ENCODE data around the gene TMC8. TPM values are rescaled to one million over a fixed set of nuclear protein-coding genes. Genes with fewer than 3 reads are reported as not detected.

Gene TMC8
- total and polyA plus RNA-seq, 2 donors: 28.6 to 196 TPM

- no peaks in the 10 kb centered on the region for H3K27me3 ChIP-seq (ENCODE audit: control insufficient read depth in 2 of 2, insufficient read depth in 1 of 2, low read length in 1 of 2)
- H3K27ac ChIP-seq (ENCODE audit: low read depth in 1 of 2, low read length in 1 of 2): no peak overlapping the region
- no peaks in the 10 kb centered on the region for H3K9me3 ChIP-seq (ENCODE audit: control insufficient read depth in 2 of 2, insufficient read depth in 1 of 2, low read length in 1 of 2)
- 97% methylated on average over 6 of the region's 6 CpGs for WGBS
- no peak overlapping the region for H3K4me3 ChIP-seq (ENCODE audit: low read length in 2 of 2)
- DNase-seq (ENCODE audit: low read depth in 6 of 9, low spot score in 9 of 9): no peak
- no peaks in the 10 kb centered on the region for H3K4me1 ChIP-seq (ENCODE audit: control insufficient read depth in 2 of 2, insufficient read depth in 2 of 2, low read length in 2 of 2)
- H3K36me3 ChIP-seq (ENCODE audit: control insufficient read depth in 2 of 2, insufficient read depth in 2 of 2, low read length in 1 of 2): peaks cover 84 to 100% of the 10 kb centered on the region in 2 donors
These were observed 37.7 kb upstream of the TMC8 start for GRCh38 chr17:78092794-78093324.

- Histone ChIP-seq H3K4me3 (ENCODE audit: low read length in 2 of 2) (no peak overlapping the region), H3K9me3 (ENCODE audit: control insufficient read depth in 2 of 2, insufficient read depth in 1 of 2, low read length in 1 of 2) (peaks cover 0 to 7% of the 10 kb centered on the region in 2 donors), H3K36me3 (ENCODE audit: control insufficient read depth in 2 of 2, insufficient read depth in 2 of 2, low read length in 1 of 2) (peaks cover 93 to 100% of the 10 kb centered on the region in 2 donors), H3K4me1 (ENCODE audit: control insufficient read depth in 2 of 2, insufficient read depth in 2 of 2, low read length in 2 of 2) (no peaks in the 10 kb centered on the region), H3K27ac (ENCODE audit: low read depth in 1 of 2, low read length in 1 of 2) (no peak overlapping the region), H3K27me3 (ENCODE audit: control insufficient read depth in 2 of 2, insufficient read depth in 1 of 2, low read length in 1 of 2) (no peaks in the 10 kb centered on the region)
- no peak for DNase-seq (ENCODE audit: low read depth in 6 of 9, low spot score in 9 of 9)
- WGBS: 98% methylated on average over 6 of the region's 6 CpGs
These were observed 35.5 kb upstream of the TMC8 start for GRCh38 chr17:78095035-78095434.

DNA sequence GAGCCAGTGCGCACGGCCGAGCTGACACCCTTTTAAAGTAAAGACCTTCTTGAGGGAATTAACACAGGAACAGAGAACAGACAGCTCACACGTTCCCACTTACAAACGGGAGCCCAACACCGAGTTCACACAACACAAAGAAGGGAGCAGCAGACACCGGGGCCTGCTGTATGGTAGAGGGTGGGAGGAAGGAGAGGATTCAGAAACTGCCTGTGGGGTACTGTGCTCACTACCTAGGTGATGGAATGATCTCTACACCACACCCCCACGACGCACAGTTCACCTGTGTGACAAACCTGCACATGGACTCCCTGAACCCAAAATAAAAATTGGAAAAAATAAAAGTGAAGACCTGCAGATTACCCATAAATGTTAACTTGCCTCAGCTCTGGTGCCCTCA is 34.5 kb upstream of the TMC8 start:
- Histone ChIP-seq H3K9me3 (ENCODE audit: control insufficient read depth in 2 of 2, insufficient read depth in 1 of 2, low read length in 1 of 2) (peaks cover 0 to 7% of the 10 kb centered on the region in 2 donors), H3K36me3 (ENCODE audit: control insufficient read depth in 2 of 2, insufficient read depth in 2 of 2, low read length in 1 of 2) (peaks cover 93 to 98% of the 10 kb centered on the region in 2 donors), H3K4me3 (ENCODE audit: low read length in 2 of 2) (no peak overlapping the region), H3K27ac (ENCODE audit: low read depth in 1 of 2, low read length in 1 of 2) (no peak overlapping the region), H3K4me1 (ENCODE audit: control insufficient read depth in 2 of 2, insufficient read depth in 2 of 2, low read length in 2 of 2) (no peaks in the 10 kb centered on the region), H3K27me3 (ENCODE audit: control insufficient read depth in 2 of 2, insufficient read depth in 1 of 2, low read length in 1 of 2) (no peaks in the 10 kb centered on the region)
- DNase-seq (ENCODE audit: low read depth in 6 of 9, low spot score in 9 of 9): no peak
- WGBS: 98% methylated on average over 9 of the region's 9 CpGs

DNA sequence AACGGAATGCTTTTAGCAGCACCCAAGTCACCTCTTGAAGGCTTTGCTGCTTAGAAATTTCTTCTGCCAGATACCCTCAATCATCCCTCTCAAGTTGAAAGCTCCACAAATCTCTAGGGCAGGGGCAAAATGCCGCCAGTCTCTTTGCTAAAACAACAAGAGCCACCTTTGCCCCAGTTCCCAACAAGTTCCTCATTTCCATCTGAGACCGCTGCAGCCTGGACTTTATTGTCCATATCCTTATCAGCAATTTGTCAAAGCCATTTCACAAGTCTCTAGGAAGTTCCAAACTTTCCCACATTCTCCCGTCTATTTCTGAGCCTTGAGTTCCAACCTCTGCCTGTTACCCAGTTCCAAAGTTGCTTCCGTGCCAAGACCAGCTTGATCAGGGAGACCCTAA is 29.5 kb upstream of the TMC8 start:
- peaks cover 0 to 8% of the 10 kb centered on the region in 2 donors for H3K9me3 ChIP-seq (ENCODE audit: control insufficient read depth in 2 of 2, insufficient read depth in 1 of 2, low read length in 1 of 2)
- H3K4me1 ChIP-seq (ENCODE audit: control insufficient read depth in 2 of 2, insufficient read depth in 2 of 2, low read length in 2 of 2): no peaks in the 10 kb centered on the region
- 89% methylated on average over 5 of the region's 5 CpGs for WGBS
- DNase-seq (ENCODE audit: low read depth in 6 of 9, low spot score in 9 of 9): no peak
- no peak overlapping the region for H3K27ac ChIP-seq (ENCODE audit: low read depth in 1 of 2, low read length in 1 of 2)
- no peaks in the 10 kb centered on the region for H3K27me3 ChIP-seq (ENCODE audit: control insufficient read depth in 2 of 2, insufficient read depth in 1 of 2, low read length in 1 of 2)
- no peak overlapping the region for H3K4me3 ChIP-seq (ENCODE audit: low read length in 2 of 2)
- peaks cover 89 to 98% of the 10 kb centered on the region in 2 donors for H3K36me3 ChIP-seq (ENCODE audit: control insufficient read depth in 2 of 2, insufficient read depth in 2 of 2, low read length in 1 of 2)

DNA sequence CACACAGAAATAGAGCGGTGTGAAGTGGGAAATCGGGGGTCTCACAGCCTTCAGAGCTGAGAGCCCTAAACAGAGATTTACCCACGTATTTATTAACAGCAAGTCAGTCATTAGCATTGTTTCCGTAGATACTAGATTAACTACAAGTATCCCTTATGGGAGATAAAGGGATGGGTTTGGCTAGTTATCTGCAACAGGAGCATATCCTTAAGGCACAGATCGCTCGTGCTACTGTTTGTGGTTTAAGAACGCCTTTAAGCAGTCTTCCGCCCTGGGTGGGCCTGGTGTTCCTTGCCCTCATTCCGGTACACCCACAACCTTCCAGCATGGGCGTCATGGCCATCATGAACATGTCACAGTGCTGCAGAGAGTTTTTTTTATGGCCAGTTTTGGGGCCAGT is 29.0 kb upstream of the TMC8 start:
- Histone ChIP-seq H3K9me3 (ENCODE audit: control insufficient read depth in 2 of 2, insufficient read depth in 1 of 2, low read length in 1 of 2) (peaks cover 0 to 10% of the 10 kb centered on the region in 2 donors), H3K4me3 (ENCODE audit: low read length in 2 of 2) (no peak overlapping the region), H3K27ac (ENCODE audit: low read depth in 1 of 2, low read length in 1 of 2) (no peak overlapping the region), H3K36me3 (ENCODE audit: control insufficient read depth in 2 of 2, insufficient read depth in 2 of 2, low read length in 1 of 2) (peaks cover 87 to 96% of the 10 kb centered on the region in 2 donors), H3K4me1 (ENCODE audit: control insufficient read depth in 2 of 2, insufficient read depth in 2 of 2, low read length in 2 of 2) (no peaks in the 10 kb centered on the region), H3K27me3 (ENCODE audit: control insufficient read depth in 2 of 2, insufficient read depth in 1 of 2, low read length in 1 of 2) (no peaks in the 10 kb centered on the region)
- no peak for DNase-seq (ENCODE audit: low read depth in 6 of 9, low spot score in 9 of 9)
- 93% methylated on average over 10 of the region's 10 CpGs for WGBS

DNA sequence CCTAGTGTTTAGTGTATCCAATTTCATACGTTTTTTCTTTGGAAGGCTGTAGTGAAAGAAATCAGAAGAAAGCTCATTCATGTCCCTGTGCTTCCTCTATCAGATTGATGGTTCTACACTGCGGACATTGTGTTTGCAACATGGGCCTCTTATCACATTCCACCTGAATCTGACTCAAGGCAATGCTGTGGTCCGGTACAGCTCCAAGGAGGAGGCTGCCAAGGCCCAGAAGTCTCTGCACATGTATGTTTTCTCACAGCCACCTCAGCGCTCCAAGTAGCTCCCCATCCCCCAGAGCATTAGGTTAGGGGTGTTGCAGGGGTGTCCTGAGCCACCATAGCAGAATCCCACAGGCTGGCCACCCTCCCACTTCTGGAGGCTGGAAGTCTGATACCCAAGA is 27.3 kb upstream of the TMC8 start:
- DNase-seq (ENCODE audit: low read depth in 6 of 9, low spot score in 9 of 9): no peak
- H3K4me1 ChIP-seq (ENCODE audit: control insufficient read depth in 2 of 2, insufficient read depth in 2 of 2, low read length in 2 of 2): no peaks in the 10 kb centered on the region
- H3K9me3 ChIP-seq (ENCODE audit: control insufficient read depth in 2 of 2, insufficient read depth in 1 of 2, low read length in 1 of 2): peaks cover 0 to 8% of the 10 kb centered on the region in 2 donors
- H3K36me3 ChIP-seq (ENCODE audit: control insufficient read depth in 2 of 2, insufficient read depth in 2 of 2, low read length in 1 of 2): peaks cover 71 to 96% of the 10 kb centered on the region in 2 donors
- H3K27ac ChIP-seq (ENCODE audit: low read depth in 1 of 2, low read length in 1 of 2): no peak overlapping the region
- 94% methylated on average over 4 of the region's 4 CpGs for WGBS
- H3K27me3 ChIP-seq (ENCODE audit: control insufficient read depth in 2 of 2, insufficient read depth in 1 of 2, low read length in 1 of 2): no peaks in the 10 kb centered on the region
- no peak overlapping the region for H3K4me3 ChIP-seq (ENCODE audit: low read length in 2 of 2)

DNA sequence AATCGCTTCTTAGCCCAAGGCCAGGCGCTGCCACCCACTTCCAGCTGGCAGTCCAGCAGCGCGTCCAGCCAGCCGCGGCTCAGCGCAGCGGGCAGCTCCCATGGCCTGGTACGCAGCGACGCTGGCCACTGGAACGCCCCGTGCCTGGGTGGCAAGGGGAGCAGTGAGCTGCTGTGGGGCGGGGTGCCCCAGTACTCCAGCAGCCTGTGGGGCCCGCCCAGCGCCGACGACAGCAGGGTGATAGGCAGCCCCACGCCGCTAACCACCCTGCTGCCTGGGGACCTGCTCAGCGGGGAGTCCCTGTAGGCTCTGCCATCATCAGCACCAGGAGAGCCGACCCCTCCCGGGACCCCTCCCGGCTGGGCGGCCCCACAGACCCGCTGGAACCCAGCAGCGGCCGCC is 26.0 kb upstream of the TMC8 start:
- Histone ChIP-seq H3K4me3 (ENCODE audit: low read length in 2 of 2) (no peak overlapping the region), H3K27ac (ENCODE audit: low read depth in 1 of 2, low read length in 1 of 2) (no peak overlapping the region), H3K4me1 (ENCODE audit: control insufficient read depth in 2 of 2, insufficient read depth in 2 of 2, low read length in 2 of 2) (no peaks in the 10 kb centered on the region), H3K27me3 (ENCODE audit: control insufficient read depth in 2 of 2, insufficient read depth in 1 of 2, low read length in 1 of 2) (no peaks in the 10 kb centered on the region), H3K9me3 (ENCODE audit: control insufficient read depth in 2 of 2, insufficient read depth in 1 of 2, low read length in 1 of 2) (peaks cover 0 to 3% of the 10 kb centered on the region in 2 donors), H3K36me3 (ENCODE audit: control insufficient read depth in 2 of 2, insufficient read depth in 2 of 2, low read length in 1 of 2) (peaks cover 73 to 96% of the 10 kb centered on the region in 2 donors)
- 97% methylated on average over 28 of the region's 28 CpGs for WGBS
- DNase-seq (ENCODE audit: low read depth in 6 of 9, low spot score in 9 of 9): no peak

- Histone ChIP-seq H3K4me3 (ENCODE audit: low read length in 2 of 2) (no peak overlapping the region), H3K27ac (ENCODE audit: low read depth in 1 of 2, low read length in 1 of 2) (no peak overlapping the region), H3K9me3 (ENCODE audit: control insufficient read depth in 2 of 2, insufficient read depth in 1 of 2, low read length in 1 of 2) (peaks cover 0 to 3% of the 10 kb centered on the region in 2 donors), H3K4me1 (ENCODE audit: control insufficient read depth in 2 of 2, insufficient read depth in 2 of 2, low read length in 2 of 2) (no peaks in the 10 kb centered on the region), H3K27me3 (ENCODE audit: control insufficient read depth in 2 of 2, insufficient read depth in 1 of 2, low read length in 1 of 2) (no peaks in the 10 kb centered on the region), H3K36me3 (ENCODE audit: control insufficient read depth in 2 of 2, insufficient read depth in 2 of 2, low read length in 1 of 2) (peaks cover 70 to 92% of the 10 kb centered on the region in 2 donors)
- no peak for DNase-seq (ENCODE audit: low read depth in 6 of 9, low spot score in 9 of 9)
- WGBS: 98% methylated on average over 16 of the region's 16 CpGs
These were observed 25.5 kb upstream of the TMC8 start for GRCh38 chr17:78105101-78105500.

GRCh38 chr17:78105551-78105950 is 25.0 kb upstream of the TMC8 start:
- Histone ChIP-seq H3K4me3 (ENCODE audit: low read length in 2 of 2) (no peak overlapping the region), H3K4me1 (ENCODE audit: control insufficient read depth in 2 of 2, insufficient read depth in 2 of 2, low read length in 2 of 2) (no peaks in the 10 kb centered on the region), H3K36me3 (ENCODE audit: control insufficient read depth in 2 of 2, insufficient read depth in 2 of 2, low read length in 1 of 2) (peaks cover 70 to 92% of the 10 kb centered on the region in 2 donors), H3K27me3 (ENCODE audit: control insufficient read depth in 2 of 2, insufficient read depth in 1 of 2, low read length in 1 of 2) (no peaks in the 10 kb centered on the region), H3K9me3 (ENCODE audit: control insufficient read depth in 2 of 2, insufficient read depth in 1 of 2, low read length in 1 of 2) (peaks cover 0 to 3% of the 10 kb centered on the region in 2 donors), H3K27ac (ENCODE audit: low read depth in 1 of 2, low read length in 1 of 2) (no peak overlapping the region)
- 97% methylated on average over 13 of the region's 13 CpGs for WGBS
- DNase-seq (ENCODE audit: low read depth in 6 of 9, low spot score in 9 of 9): no peak

All from thymus (tissue), 11 donors.